ENCODE measurements around the gene MCF2L2.

- TF ChIP-seq POLR2A (IDR thresholded peaks at IDR 0.05) = no peak
- TF ChIP-seq, protein P1, sequence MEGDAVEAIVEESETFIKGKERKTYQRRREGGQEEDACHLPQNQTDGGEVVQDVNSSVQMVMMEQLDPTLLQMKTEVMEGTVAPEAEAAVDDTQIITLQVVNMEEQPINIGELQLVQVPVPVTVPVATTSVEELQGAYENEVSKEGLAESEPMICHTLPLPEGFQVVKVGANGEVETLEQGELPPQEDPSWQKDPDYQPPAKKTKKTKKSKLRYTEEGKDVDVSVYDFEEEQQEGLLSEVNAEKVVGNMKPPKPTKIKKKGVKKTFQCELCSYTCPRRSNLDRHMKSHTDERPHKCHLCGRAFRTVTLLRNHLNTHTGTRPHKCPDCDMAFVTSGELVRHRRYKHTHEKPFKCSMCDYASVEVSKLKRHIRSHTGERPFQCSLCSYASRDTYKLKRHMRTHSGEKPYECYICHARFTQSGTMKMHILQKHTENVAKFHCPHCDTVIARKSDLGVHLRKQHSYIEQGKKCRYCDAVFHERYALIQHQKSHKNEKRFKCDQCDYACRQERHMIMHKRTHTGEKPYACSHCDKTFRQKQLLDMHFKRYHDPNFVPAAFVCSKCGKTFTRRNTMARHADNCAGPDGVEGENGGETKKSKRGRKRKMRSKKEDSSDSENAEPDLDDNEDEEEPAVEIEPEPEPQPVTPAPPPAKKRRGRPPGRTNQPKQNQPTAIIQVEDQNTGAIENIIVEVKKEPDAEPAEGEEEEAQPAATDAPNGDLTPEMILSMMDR (IDR thresholded peaks at IDR 0.05 in 8 of 11, conservative IDR thresholded peaks at IDR 0.05 in 3 of 11) = no peak
- no peak for TF ChIP-seq POLR2AphosphoS5 (IDR thresholded peaks at IDR 0.05)
These were observed 7.2 kb upstream of the MCF2L2 start for GRCh38 chr3:183435661-183436060.

Data from spleen (tissue), 7 donors.